ENCODE results near the gene HAPLN3.

Gene HAPLN3

DNA sequence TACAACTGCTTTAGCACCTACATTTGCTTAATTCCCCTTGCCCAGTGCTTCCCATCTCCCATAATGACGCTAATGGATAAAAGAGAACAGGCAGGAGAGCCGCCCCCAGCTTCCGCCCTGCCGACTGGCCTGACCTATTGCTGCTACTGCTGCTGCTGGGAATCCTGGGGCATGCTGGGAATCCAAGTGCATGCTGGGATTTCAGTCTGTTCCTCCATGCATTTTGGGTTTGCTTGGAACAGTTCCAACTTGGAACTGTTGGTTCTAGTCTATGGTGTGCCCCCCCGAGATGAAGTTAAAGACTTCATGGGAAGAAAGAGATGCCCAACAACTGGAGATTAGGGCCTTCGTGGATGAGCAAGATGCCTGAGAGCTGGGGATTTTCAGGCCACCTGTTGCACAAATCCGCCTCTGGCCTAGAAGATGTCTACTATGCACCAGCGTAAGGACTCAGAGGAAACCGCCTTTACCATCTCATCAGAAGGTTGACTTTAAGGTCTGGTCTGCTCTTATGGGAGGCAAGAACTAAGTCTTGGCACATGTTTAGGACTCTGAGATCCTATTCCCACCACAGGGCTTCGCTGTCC is 29.0 kb downstream of the HAPLN3 start:
- no peak for ATAC-seq
- no peak overlapping the region for H3K27ac Mint-ChIP-seq

DNA sequence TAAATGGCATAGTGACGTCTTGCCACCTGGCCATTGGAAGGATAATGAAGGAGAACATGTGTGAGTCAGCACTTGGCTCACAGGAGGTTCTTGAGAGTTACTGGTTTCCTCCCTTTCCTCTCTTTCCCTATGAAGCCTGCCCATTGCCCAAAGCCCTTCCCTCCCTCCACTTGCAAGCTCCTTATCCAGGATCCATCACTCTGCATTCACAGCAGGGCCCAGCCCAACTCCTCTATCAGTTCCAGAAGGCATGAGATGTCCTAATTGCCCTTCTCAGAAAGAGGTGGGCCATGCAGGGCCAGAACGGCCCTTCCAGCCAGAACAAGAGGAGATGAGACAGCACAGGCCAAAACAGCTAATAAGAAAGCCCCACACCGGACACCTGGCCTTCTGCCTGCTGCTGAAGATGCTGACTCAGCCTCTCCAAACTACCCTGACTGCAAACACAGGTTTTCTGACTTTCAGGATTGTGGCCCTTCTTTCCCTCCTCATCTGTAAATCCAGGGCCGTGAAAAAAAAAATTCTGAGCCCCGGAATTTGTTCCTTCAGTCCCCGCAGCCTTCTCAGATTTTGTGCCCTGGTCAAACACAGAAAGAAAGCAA is 29.7 kb downstream of the HAPLN3 start:
- Mint-ChIP-seq H3K4me1 (no peaks in the 10 kb centered on the region), H3K4me3 (no peak overlapping the region), H3K27ac (no peak overlapping the region), H3K9me3 (no peaks in the 10 kb centered on the region), H3K36me3 (no peaks in the 10 kb centered on the region), H3K27me3 (peaks cover 11% of the 10 kb centered on the region)
- no peak for ATAC-seq

More for the DNA sequence above, 29.0 kb downstream of the HAPLN3 start:
- peaks cover 15% of the 10 kb centered on the region for H3K27me3 Mint-ChIP-seq
- no peaks in the 10 kb centered on the region for H3K36me3 Mint-ChIP-seq
- H3K9me3 Mint-ChIP-seq: no peaks in the 10 kb centered on the region
- H3K4me1 Mint-ChIP-seq: no peaks in the 10 kb centered on the region
- no peak overlapping the region for H3K4me3 Mint-ChIP-seq

GRCh38 chr15:88864861-88865497 is 30.4 kb downstream of the HAPLN3 start:
- no peak for ATAC-seq
- Mint-ChIP-seq H3K4me1 (no peaks in the 10 kb centered on the region), H3K27me3 (peaks cover 17% of the 10 kb centered on the region), H3K27ac (no peak overlapping the region), H3K4me3 (no peak overlapping the region), H3K36me3 (no peaks in the 10 kb centered on the region), H3K9me3 (no peaks in the 10 kb centered on the region)

DNA sequence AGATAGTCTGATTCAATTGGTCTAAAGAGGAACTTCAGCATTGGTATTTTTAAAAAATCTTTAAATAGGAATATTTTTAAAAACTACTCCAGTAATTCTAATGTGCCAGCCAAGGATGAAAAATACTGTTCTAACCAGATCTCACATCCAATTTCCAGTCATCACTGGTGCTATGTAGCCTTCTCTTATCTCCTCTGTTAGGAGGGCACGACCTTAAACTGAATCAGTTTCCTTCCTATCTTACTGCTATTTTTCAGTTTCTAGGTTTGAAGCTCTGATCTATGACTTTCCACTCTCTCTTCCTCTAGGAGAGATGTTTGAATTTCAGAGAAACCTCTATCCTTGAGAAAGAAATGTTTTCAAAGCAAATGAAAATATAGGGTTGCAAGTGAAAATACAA is 31.9 kb downstream of the HAPLN3 start:
- no peak for ATAC-seq
- H3K4me3 Mint-ChIP-seq: no peak overlapping the region
- no peaks in the 10 kb centered on the region for H3K9me3 Mint-ChIP-seq
- H3K27ac Mint-ChIP-seq: no peak overlapping the region
- H3K36me3 Mint-ChIP-seq: no peaks in the 10 kb centered on the region
- H3K4me1 Mint-ChIP-seq: no peaks in the 10 kb centered on the region
- H3K27me3 Mint-ChIP-seq: peaks cover 27% of the 10 kb centered on the region

DNA sequence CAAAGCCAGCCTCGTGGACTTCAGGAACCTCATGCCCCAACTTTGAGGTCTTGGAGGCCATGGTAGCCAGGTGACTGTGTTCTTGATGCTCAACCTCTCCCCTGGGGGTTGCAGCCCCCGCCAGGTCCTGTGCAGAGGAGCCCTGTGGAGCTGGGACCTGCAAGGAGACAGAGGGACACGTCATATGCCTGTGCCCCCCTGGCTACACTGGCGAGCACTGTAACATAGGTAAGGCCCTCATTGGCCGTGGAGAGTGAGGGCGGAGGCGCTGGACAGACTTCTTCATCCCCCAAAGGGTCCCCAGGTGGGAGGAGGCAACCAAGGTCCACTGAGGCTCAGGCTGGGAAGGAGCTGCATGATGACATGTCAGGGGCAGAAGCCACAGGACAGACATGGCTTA is 35.1 kb downstream of the HAPLN3 start:
- Mint-ChIP-seq H3K27me3 (peaks cover 19% of the 10 kb centered on the region), H3K4me1 (no peaks in the 10 kb centered on the region), H3K9me3 (no peaks in the 10 kb centered on the region), H3K27ac (no peak overlapping the region), H3K4me3 (no peak overlapping the region), H3K36me3 (no peaks in the 10 kb centered on the region)
- ATAC-seq: no peak

GRCh38 chr15:88859550-88859949 is 35.8 kb downstream of the HAPLN3 start:
- Mint-ChIP-seq H3K4me3 (no peak overlapping the region), H3K27ac (no peak overlapping the region), H3K27me3 (peaks cover 19% of the 10 kb centered on the region), H3K9me3 (peaks cover 3% of the 10 kb centered on the region), H3K4me1 (no peaks in the 10 kb centered on the region), H3K36me3 (no peaks in the 10 kb centered on the region)
- no peak for ATAC-seq

DNA sequence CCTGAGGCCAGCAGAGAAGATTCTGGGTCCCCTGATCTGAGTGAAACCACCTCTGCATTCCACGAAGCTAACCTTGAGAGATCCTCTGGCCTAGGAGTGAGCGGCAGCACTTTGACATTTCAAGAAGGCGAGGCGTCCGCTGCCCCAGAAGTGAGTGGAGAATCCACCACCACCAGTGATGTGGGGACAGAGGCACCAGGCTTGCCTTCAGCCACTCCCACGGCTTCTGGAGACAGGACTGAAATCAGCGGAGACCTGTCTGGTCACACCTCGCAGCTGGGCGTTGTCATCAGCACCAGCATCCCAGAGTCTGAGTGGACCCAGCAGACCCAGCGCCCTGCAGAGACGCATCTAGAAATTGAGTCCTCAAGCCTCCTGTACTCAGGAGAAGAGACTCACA is 36.4 kb downstream of the HAPLN3 start:
- no peak for ATAC-seq
- H3K4me3 Mint-ChIP-seq: no peak overlapping the region
- peaks cover 19% of the 10 kb centered on the region for H3K27me3 Mint-ChIP-seq
- peaks cover 5% of the 10 kb centered on the region for H3K9me3 Mint-ChIP-seq
- H3K27ac Mint-ChIP-seq: no peak overlapping the region
- H3K36me3 Mint-ChIP-seq: no peaks in the 10 kb centered on the region
- H3K4me1 Mint-ChIP-seq: no peaks in the 10 kb centered on the region

- ATAC-seq: no peak
- peaks cover 47% of the 10 kb centered on the region for H3K27me3 Mint-ChIP-seq
- peaks cover 5% of the 10 kb centered on the region for H3K9me3 Mint-ChIP-seq
- H3K4me3 Mint-ChIP-seq: no peak overlapping the region
- H3K4me1 Mint-ChIP-seq: no peaks in the 10 kb centered on the region
- no peaks in the 10 kb centered on the region for H3K36me3 Mint-ChIP-seq
- H3K27ac Mint-ChIP-seq: no peak overlapping the region
Measured at GRCh38 chr15:88852476-88852875, 42.9 kb downstream of the HAPLN3 start.

DNA sequence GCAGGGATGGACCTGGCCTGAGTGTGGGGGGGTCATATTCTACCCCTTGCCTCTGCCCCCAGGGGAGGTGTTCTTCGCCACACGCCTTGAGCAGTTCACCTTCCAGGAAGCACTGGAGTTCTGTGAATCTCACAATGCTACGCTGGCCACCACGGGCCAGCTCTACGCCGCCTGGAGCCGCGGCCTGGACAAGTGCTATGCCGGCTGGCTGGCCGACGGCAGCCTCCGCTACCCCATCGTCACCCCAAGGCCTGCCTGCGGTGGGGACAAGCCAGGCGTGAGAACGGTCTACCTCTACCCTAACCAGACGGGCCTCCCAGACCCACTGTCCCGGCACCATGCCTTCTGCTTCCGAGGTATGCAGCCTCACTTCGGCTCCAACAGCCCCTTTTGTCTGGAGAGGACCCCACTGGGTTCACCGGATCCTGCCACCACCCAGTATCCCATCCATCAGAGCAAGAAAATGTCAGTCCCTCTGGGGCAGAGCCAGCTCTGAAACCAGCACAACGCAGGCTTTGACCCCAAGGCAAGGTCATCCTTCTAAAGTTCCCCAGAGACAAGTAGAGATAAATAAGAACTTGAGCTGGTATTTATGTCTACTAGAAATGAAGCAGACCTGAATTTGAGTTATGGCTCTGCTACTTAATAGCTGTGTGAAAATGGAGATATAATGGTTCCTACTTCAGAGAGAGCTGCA is 45.8 kb downstream of the HAPLN3 start:
- Mint-ChIP-seq H3K27me3 (peaks cover 55% of the 10 kb centered on the region), H3K4me3 (no peak overlapping the region), H3K4me1 (peaks cover 6% of the 10 kb centered on the region), H3K27ac (no peak overlapping the region), H3K36me3 (no peaks in the 10 kb centered on the region), H3K9me3 (peaks cover 2% of the 10 kb centered on the region)
- ATAC-seq: no peak

DNA sequence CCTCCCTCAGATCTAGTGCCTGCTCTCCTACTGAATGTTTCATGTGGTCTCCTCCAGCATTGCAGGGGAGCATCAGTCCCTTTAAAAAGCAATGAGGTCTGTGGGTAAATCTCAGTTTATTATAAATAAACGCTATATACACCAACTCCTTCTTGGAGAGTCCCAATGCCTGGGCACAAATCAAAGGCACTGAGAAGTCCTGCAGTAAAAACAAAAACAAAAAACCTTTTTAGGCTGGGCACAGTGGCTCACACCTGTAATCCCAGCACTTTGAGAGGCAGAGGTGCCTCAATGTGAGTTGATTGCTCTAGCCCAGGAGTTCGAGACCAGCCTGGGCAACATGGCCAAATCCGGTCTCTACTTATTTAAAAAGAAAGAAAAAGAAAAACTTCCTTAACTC is 47.1 kb downstream of the HAPLN3 start:
- ATAC-seq: no peak
- Mint-ChIP-seq H3K27ac (no peak overlapping the region), H3K9me3 (no peaks in the 10 kb centered on the region), H3K4me3 (no peak overlapping the region), H3K36me3 (no peaks in the 10 kb centered on the region), H3K27me3 (peaks cover 55% of the 10 kb centered on the region), H3K4me1 (peaks cover 6% of the 10 kb centered on the region)

- peaks cover 48% of the 10 kb centered on the region for H3K27me3 Mint-ChIP-seq
- H3K27ac Mint-ChIP-seq: no peak overlapping the region
- H3K9me3 Mint-ChIP-seq: no peaks in the 10 kb centered on the region
- H3K4me3 Mint-ChIP-seq: no peak overlapping the region
- no peaks in the 10 kb centered on the region for H3K36me3 Mint-ChIP-seq
- no peak for ATAC-seq
- peaks cover 6% of the 10 kb centered on the region for H3K4me1 Mint-ChIP-seq
Measured at GRCh38 chr15:88847144-88847543, 48.2 kb downstream of the HAPLN3 start.

- H3K36me3 Mint-ChIP-seq: no peaks in the 10 kb centered on the region
- H3K9me3 Mint-ChIP-seq: no peaks in the 10 kb centered on the region
- H3K27ac Mint-ChIP-seq: no peak overlapping the region
- H3K4me1 Mint-ChIP-seq: peaks cover 6% of the 10 kb centered on the region
- H3K4me3 Mint-ChIP-seq: no peak overlapping the region
- ATAC-seq: no peak
- peaks cover 34% of the 10 kb centered on the region for H3K27me3 Mint-ChIP-seq
Measured at GRCh38 chr15:88845616-88846015, 49.7 kb downstream of the HAPLN3 start.

DNA sequence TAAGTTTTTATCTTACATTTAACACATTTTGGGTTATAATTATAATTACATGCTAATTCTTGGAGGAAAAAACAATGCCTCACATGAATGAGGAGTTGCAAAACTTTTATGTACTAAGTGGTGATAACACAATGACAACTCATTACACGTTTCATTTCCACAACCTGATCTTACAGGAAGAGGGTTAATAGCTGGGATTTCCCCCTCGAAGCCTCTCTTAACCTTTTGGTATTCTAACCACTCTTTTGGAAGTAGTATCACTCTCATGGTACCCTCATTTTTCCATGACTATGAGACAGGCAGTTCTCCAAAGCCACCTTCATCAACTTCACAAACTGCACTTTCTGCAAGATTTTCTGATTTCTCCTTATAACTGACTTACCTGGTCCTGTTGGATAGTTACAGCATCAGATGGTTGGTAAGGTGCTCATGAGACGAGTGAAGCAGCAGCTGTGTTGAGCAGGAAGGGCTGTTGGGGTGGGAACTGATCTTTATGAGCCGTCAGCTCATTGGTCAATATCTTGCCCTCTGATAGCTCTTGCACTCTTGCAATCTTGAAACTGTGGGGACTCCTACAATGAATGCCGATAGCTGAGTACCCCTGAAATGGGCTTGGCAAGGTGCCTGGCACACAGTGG is 50.5 kb downstream of the HAPLN3 start:
- H3K27ac Mint-ChIP-seq: no peak overlapping the region
- peaks cover 32% of the 10 kb centered on the region for H3K27me3 Mint-ChIP-seq
- ATAC-seq: peak; percentile 49
- no peaks in the 10 kb centered on the region for H3K9me3 Mint-ChIP-seq
- no peaks in the 10 kb centered on the region for H3K36me3 Mint-ChIP-seq
- no peak overlapping the region for H3K4me3 Mint-ChIP-seq
- H3K4me1 Mint-ChIP-seq: peaks cover 6% of the 10 kb centered on the region

- Mint-ChIP-seq H3K4me3 (no peak overlapping the region), H3K27ac (no peak overlapping the region), H3K36me3 (no peaks in the 10 kb centered on the region), H3K4me1 (peaks cover 6% of the 10 kb centered on the region), H3K27me3 (peaks cover 31% of the 10 kb centered on the region), H3K9me3 (no peaks in the 10 kb centered on the region)
- ATAC-seq: no peak
Measured at GRCh38 chr15:88843334-88843733, 52.0 kb downstream of the HAPLN3 start.

DNA sequence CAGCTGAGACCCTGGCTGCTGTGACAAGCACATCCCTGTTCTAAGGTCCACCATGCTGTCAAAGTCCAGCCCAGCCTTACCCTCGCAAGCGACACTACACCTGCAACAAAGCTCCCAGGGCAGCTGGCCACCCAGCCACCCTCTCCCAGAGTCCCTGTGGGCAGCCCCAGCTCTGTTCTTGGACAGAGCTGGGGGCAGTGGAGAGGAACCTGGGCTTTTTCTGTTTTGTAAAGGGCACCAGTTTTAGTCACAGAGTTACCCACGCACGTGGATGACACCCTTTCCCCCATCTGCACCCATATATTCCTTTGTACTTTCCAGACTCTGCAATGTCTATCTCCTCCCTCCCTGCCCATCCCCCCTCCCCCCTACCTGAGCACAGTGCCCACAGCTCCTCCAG is 53.2 kb downstream of the HAPLN3 start:
- no peak for ATAC-seq
- H3K36me3 Mint-ChIP-seq: no peaks in the 10 kb centered on the region
- H3K4me1 Mint-ChIP-seq: peaks cover 6% of the 10 kb centered on the region
- no peak overlapping the region for H3K27ac Mint-ChIP-seq
- no peaks in the 10 kb centered on the region for H3K9me3 Mint-ChIP-seq
- no peak overlapping the region for H3K4me3 Mint-ChIP-seq
- peaks cover 20% of the 10 kb centered on the region for H3K27me3 Mint-ChIP-seq
